Lung (tissue), 12 donors: ENCODE measurements around the gene ADGRV1. TPM values are rescaled to one million over a fixed set of nuclear protein-coding genes. Genes with fewer than 3 reads are reported as not detected.

ENCODE experiments used
- ATAC-seq: fragments of 200-7000 bp; cut with Tn5 transposase; one replicate; pipeline ENCODE4 v1.9.1; 2020; ENCODE audit warnings: moderate number of reproducible peaks; ENCODE audit not compliant: insufficient read depth, low FRiP score
- DNase-seq, 3 donors: peaks; one replicate each; pipeline ENCODE4 v3.0.0-alpha.2; 2013 to 2017
- H3K27ac ChIP-seq, 2 donors: one replicate each; pipeline ENCODE4 v1.5.1; 2013; ENCODE audit warnings: mild to moderate bottlenecking in 2 of 2, moderate library complexity in 2 of 2, control low read depth in 1 of 2, inconsistent platforms in 1 of 2, low read depth in 1 of 2, low read length in 1 of 2
- H3K27me3 ChIP-seq, 3 donors: one replicate each; pipeline ENCODE4 v1.5.1; 2013; ENCODE audit warnings: low read length in 2 of 3; ENCODE audit not compliant: control insufficient read depth in 3 of 3, insufficient read depth in 3 of 3
- H3K36me3 ChIP-seq, 4 donors: one replicate each; pipeline ENCODE4 v1.5.1; 2013; ENCODE audit warnings: low read length in 4 of 4, mild to moderate bottlenecking in 1 of 4, moderate library complexity in 1 of 4; ENCODE audit not compliant: control insufficient read depth in 4 of 4, insufficient read depth in 4 of 4
- H3K4me1 ChIP-seq, 5 donors: one replicate each; pipeline ENCODE4 v1.5.1; 2013; ENCODE audit warnings: low read length in 5 of 5, mild to moderate bottlenecking in 2 of 5, moderate library complexity in 1 of 5; ENCODE audit not compliant: control insufficient read depth in 5 of 5, insufficient read depth in 5 of 5
- H3K4me3 ChIP-seq: one replicate; pipeline ENCODE4 v1.5.1; 2013; ENCODE audit warnings: mild to moderate bottlenecking, control low read depth, moderate library complexity
- H3K9ac ChIP-seq, 2 donors: one replicate each; pipeline ENCODE4 v1.5.1; 2013; ENCODE audit warnings: low read length in 2 of 2, control low read depth in 1 of 2; ENCODE audit not compliant: insufficient read depth in 1 of 2
- H3K9me3 ChIP-seq, 4 donors: one replicate each; pipeline ENCODE4 v1.5.1; 2013; ENCODE audit warnings: low read length in 3 of 4, mild to moderate bottlenecking in 1 of 4, moderate library complexity in 1 of 4; ENCODE audit not compliant: control insufficient read depth in 4 of 4, insufficient read depth in 3 of 4
- WGBS, 2 donors: extraction: QIAGEN DNeasy Blood & Tissue Kit; methylation state at CpG; one replicate each; pipeline ENCODE4 v1.1.7; 2013; 5-methylcytosine and 5-hydroxymethylcytosine counted together
- polyA plus RNA-seq, 2 donors: library from polyadenylated mRNA; stranded (reverse); fragments of 200-250 nt; gene quantifications; one replicate each; pipeline ENCODE4 v1.2.1, GENCODE V29; 2013
- total RNA-seq, 2 donors: library from RNA; depleted of rRNA in 1 of 2; stranded (reverse); fragments of >200 nt in 1 of 2; gene quantifications; one replicate each; pipeline ENCODE4 v1.2.1, GENCODE V29; 2014 to 2021
- TF ChIP-seq, protein P1 (sequence below): IDR thresholded peaks from 2 replicates; pipeline ENCODE4 v1.5.1; 2012; ENCODE audit warnings: mild to moderate bottlenecking; ENCODE audit errors: control extremely low read depth, extremely low read depth
- donor health status: control.
- donor health status: control.
- donor health status: Bipolar disorder and iron deficiency.
- donor health status: healthy.
- donor health status: DM: yes; HTN: yes; CAD: no.

The ADGRV1 gene
- total and polyA plus RNA-seq, 4 donors: 3.6 to 66.2 (median 28.2) TPM

DNA sequence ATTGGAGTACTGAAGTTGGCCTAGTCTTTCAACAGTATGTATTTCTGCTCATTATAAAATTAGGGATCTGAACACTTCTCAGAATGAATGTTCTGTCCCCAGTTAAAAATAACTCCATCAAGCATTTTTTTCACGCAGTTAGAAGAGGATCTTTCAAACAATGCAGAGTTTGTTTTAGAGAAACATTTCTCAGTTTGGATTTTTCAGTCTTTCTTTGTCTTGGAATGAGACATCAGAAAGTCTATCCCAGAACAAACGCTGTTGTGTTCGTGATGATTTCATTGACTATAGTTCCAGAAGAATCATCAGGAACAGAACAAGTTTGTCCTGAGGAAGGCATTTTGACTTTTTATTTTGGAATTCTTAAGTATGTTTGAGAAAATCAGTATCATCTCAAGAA is 605.8 kb downstream of the ADGRV1 start:
- WGBS, 2 donors: 72 to 86% methylated on average over 3 of the region's 3 CpGs
- DNase-seq (no peak), ATAC-seq (no peak)
- H3K9ac ChIP-seq: no peak overlapping the region
- H3K9me3 ChIP-seq: no peaks in the 10 kb centered on the region
- H3K27me3 ChIP-seq: no peaks in the 10 kb centered on the region
- H3K27ac ChIP-seq: no peak overlapping the region
- H3K36me3 ChIP-seq: no peaks in the 10 kb centered on the region
- no peak overlapping the region for H3K4me3 ChIP-seq
- TF ChIP-seq, protein P1, sequence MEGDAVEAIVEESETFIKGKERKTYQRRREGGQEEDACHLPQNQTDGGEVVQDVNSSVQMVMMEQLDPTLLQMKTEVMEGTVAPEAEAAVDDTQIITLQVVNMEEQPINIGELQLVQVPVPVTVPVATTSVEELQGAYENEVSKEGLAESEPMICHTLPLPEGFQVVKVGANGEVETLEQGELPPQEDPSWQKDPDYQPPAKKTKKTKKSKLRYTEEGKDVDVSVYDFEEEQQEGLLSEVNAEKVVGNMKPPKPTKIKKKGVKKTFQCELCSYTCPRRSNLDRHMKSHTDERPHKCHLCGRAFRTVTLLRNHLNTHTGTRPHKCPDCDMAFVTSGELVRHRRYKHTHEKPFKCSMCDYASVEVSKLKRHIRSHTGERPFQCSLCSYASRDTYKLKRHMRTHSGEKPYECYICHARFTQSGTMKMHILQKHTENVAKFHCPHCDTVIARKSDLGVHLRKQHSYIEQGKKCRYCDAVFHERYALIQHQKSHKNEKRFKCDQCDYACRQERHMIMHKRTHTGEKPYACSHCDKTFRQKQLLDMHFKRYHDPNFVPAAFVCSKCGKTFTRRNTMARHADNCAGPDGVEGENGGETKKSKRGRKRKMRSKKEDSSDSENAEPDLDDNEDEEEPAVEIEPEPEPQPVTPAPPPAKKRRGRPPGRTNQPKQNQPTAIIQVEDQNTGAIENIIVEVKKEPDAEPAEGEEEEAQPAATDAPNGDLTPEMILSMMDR: no peak
- peaks cover 0 to 5% (median 0%) of the 10 kb centered on the region in 5 donors for H3K4me1 ChIP-seq

DNA sequence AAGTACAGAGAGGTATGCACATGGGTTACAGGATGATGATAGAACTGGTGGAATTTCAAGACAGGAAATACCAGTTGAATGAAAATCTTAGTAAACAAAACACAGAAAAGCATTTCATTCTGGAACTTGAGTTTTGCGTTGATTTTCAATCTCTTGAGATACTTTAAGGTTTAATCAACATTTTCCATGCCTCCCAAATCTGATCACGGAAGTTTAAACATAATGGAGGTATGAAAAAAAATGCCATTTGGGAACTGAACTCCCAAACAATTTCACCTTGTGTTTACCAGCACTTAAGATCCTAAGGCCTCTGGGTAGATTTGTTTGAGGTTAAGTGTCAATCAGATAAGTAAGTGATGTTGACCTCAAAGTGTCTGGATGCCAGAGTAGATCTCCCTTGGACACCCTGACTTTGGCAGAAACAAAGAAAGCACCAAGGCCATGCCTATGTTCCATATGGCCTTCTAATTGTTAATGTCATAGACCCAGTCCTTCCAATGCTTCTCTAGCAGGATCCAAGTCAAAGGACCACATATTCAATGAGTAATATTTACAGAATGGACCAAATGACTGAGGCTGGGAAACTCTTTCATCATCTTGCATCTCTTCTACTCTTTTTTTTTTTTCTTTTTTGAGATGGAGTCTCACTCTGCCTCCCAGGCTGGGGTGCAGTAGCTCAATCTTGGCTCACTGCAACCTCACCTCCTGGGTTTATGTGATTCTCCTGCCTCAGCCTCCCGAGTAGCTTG is 607.6 kb downstream of the ADGRV1 start:
- Histone ChIP-seq H3K4me1 (peaks cover 0 to 5% (median 0%) of the 10 kb centered on the region in 5 donors), H3K4me3 (no peak overlapping the region), H3K27me3 (no peaks in the 10 kb centered on the region), H3K9me3 (no peaks in the 10 kb centered on the region), H3K36me3 (no peaks in the 10 kb centered on the region), H3K9ac (no peak overlapping the region), H3K27ac (no peak overlapping the region)
- no peak for DNase-seq
- ATAC-seq: no peak
- WGBS, 2 donors: 78 to 90% methylated on average over 3 of the region's 3 CpGs
- TF ChIP-seq, protein P1: no peak

DNA sequence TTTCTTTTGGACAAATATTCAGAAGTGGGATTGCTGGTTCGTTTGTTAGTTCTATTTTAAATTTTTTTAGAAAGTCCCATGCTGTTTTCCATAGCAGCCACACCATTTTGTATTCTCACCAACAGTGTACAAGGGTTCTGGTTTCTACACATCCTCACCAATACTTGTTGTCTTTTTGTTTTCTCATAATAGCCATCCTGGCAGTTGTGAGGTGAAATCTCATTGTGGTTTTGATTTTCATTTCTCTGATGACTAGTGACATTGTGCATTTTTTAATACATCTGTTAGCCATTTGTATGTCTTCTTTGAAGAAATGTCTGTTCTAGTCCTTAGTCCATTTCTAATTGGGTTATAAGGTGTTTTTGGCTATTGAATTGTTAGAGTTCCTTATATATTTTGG is 610.3 kb downstream of the ADGRV1 start:
- H3K9me3 ChIP-seq: no peaks in the 10 kb centered on the region
- H3K27ac ChIP-seq: no peak overlapping the region
- H3K9ac ChIP-seq: no peak overlapping the region
- TF ChIP-seq, protein P1: no peak
- ATAC-seq (no peak), DNase-seq (no peak)
- H3K4me3 ChIP-seq: no peak overlapping the region
- H3K36me3 ChIP-seq: no peaks in the 10 kb centered on the region
- 83 to 84% methylated on average over 1 of the region's 1 CpG for WGBS, 2 donors
- H3K4me1 ChIP-seq: no peaks in the 10 kb centered on the region
- H3K27me3 ChIP-seq: no peaks in the 10 kb centered on the region

DNA sequence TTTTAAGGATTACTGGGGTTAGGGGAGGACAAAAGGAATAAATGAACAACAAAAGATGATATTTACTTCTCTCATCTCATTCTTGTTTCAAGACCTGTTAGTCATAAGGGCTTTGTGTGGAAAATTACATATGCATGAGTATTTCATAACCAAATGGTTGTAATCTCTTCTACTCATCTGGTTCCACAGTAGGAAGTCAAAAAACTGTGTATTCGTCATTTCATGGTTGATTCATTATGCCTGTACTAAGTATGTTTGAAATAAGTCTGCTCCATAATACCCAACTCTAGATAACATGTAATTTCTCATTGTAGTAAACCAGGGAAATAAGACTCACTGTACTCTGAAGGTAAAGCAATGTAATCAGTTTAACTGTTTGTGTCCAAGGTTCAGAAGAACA is 611.7 kb downstream of the ADGRV1 start:
- Histone ChIP-seq H3K4me3 (no peak overlapping the region), H3K9me3 (no peaks in the 10 kb centered on the region), H3K36me3 (no peaks in the 10 kb centered on the region), H3K27me3 (no peaks in the 10 kb centered on the region), H3K27ac (no peak overlapping the region), H3K4me1 (no peaks in the 10 kb centered on the region), H3K9ac (no peak overlapping the region)
- no peak for ATAC-seq
- TF ChIP-seq, protein P1: no peak
- no peak for DNase-seq
- WGBS, 2 donors: 0% methylated on average over 1 of the region's 1 CpG
